ENCODE results near the gene SRRD. TPM values are rescaled to one million over a fixed set of nuclear protein-coding genes. Genes with fewer than 3 reads are reported as not detected.

SRRD gene
- total and polyA plus RNA-seq, 2 donors from 2014 or later, result 20.3 to 22.8 TPM

DNA sequence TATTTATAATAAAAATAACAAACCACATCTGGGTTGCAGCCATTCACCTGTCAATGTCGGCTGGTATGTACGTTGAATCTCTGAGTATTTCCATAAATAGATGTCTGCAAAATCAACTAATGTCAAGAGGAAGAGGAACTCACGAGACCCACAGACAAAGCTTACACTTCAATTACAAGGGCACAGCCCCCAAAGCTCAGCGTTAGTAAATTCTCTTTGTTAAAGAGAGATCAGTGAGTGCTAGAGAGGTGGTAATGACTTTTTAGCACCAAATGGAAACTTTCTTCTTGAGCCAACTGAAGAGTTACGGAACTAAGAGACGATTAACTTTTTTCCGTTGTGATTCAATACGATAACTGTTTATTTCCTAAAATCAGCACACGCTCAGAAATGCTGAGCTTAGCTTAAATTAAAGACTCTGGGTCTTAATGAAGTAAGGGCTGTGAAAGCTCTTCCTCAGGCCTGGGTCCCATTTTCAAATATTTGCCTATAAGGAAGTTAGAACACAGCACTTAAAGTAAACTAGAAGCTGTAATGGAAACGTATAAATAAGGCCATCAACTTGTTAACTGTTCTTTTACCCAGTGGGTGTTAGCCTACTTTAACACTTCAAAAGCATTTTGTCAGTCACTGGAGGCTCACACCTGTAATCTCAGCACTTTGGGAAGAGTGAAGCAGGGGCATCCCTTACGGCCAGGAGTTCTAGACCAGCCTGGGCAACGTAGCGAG, 51.4 kb downstream of the SRRD start:
- FAIRE-seq (no peak), DNase-seq (no peak)
- peaks cover 0 to 9% (median 5%) of the 10 kb centered on the region in 3 donors for H3K36me3 ChIP-seq (ENCODE audit: control insufficient read depth in 2 of 3, insufficient read depth in 3 of 3, low read length in 3 of 3)
- H3K27ac ChIP-seq (ENCODE audit: low read depth in 2 of 2, low read length in 2 of 2), result no peak overlapping the region
- H3K27me3 ChIP-seq (ENCODE audit: control insufficient read depth, insufficient read depth, low read length), result no peaks in the 10 kb centered on the region
- H3K4me1 ChIP-seq (ENCODE audit: control insufficient read depth in 2 of 3, insufficient read depth in 2 of 3, low read depth in 1 of 3, low read length in 3 of 3), result no peaks in the 10 kb centered on the region
- no peaks in the 10 kb centered on the region for H3K9me3 ChIP-seq (ENCODE audit: control insufficient read depth in 2 of 3, insufficient read depth in 1 of 3, low read length in 3 of 3)
- TF ChIP-seq, protein P1, sequence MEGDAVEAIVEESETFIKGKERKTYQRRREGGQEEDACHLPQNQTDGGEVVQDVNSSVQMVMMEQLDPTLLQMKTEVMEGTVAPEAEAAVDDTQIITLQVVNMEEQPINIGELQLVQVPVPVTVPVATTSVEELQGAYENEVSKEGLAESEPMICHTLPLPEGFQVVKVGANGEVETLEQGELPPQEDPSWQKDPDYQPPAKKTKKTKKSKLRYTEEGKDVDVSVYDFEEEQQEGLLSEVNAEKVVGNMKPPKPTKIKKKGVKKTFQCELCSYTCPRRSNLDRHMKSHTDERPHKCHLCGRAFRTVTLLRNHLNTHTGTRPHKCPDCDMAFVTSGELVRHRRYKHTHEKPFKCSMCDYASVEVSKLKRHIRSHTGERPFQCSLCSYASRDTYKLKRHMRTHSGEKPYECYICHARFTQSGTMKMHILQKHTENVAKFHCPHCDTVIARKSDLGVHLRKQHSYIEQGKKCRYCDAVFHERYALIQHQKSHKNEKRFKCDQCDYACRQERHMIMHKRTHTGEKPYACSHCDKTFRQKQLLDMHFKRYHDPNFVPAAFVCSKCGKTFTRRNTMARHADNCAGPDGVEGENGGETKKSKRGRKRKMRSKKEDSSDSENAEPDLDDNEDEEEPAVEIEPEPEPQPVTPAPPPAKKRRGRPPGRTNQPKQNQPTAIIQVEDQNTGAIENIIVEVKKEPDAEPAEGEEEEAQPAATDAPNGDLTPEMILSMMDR (IDR thresholded peaks at IDR 0.05; ENCODE audit: borderline replicate concordance, extremely low read depth, insufficient read depth), result no peak
- intact Hi-C loops (cut with DNase I), result no loop called here
- H3K4me3 ChIP-seq (ENCODE audit: low read length in 3 of 3), result no peak overlapping the region
- no peak overlapping the region for H3K9ac ChIP-seq (ENCODE audit: low read length in 3 of 3)

DNA sequence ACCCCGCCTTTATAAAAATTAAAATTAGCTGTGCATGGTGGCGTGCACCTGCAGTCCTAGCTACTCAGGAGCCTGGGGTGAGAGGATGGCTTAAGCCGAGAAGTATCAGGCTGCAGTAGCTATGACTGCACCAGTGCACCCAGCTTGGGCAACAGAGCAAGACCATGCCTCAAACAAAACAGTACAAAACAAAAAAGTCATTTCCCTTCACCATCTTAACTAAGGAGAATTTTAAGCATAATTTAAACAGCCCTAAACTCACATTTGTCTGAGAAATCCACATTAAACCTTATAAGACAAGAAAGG, 51.9 kb downstream of the SRRD start:
- Histone ChIP-seq H3K4me1 (ENCODE audit: control insufficient read depth in 2 of 3, insufficient read depth in 2 of 3, low read depth in 1 of 3, low read length in 3 of 3) (no peaks in the 10 kb centered on the region), H3K36me3 (ENCODE audit: control insufficient read depth in 2 of 3, insufficient read depth in 3 of 3, low read length in 3 of 3) (peaks cover 0 to 12% (median 6%) of the 10 kb centered on the region in 3 donors), H3K27ac (ENCODE audit: low read depth in 2 of 2, low read length in 2 of 2) (no peak overlapping the region), H3K4me3 (ENCODE audit: low read length in 3 of 3) (no peak overlapping the region), H3K9me3 (ENCODE audit: control insufficient read depth in 2 of 3, insufficient read depth in 1 of 3, low read length in 3 of 3) (no peaks in the 10 kb centered on the region), H3K9ac (ENCODE audit: low read length in 3 of 3) (no peak overlapping the region), H3K27me3 (ENCODE audit: control insufficient read depth, insufficient read depth, low read length) (no peaks in the 10 kb centered on the region)
- TF ChIP-seq, protein P1 (IDR thresholded peaks at IDR 0.05; ENCODE audit: borderline replicate concordance, extremely low read depth, insufficient read depth), result no peak
- DNase-seq (no peak), FAIRE-seq (no peak)
- intact Hi-C loops (cut with DNase I), result no loop called here

GRCh38 chr22:26536056-26536761, 52.5 kb downstream of the SRRD start:
- Histone ChIP-seq H3K9me3 (ENCODE audit: control insufficient read depth in 2 of 3, insufficient read depth in 1 of 3, low read length in 3 of 3) (no peaks in the 10 kb centered on the region), H3K27ac (ENCODE audit: low read depth in 2 of 2, low read length in 2 of 2) (no peak overlapping the region), H3K27me3 (ENCODE audit: control insufficient read depth, insufficient read depth, low read length) (no peaks in the 10 kb centered on the region), H3K4me3 (ENCODE audit: low read length in 3 of 3) (no peak overlapping the region), H3K9ac (ENCODE audit: low read length in 3 of 3) (no peak overlapping the region), H3K36me3 (ENCODE audit: control insufficient read depth in 2 of 3, insufficient read depth in 3 of 3, low read length in 3 of 3) (peaks cover 0 to 12% (median 11%) of the 10 kb centered on the region in 3 donors), H3K4me1 (ENCODE audit: control insufficient read depth in 2 of 3, insufficient read depth in 2 of 3, low read depth in 1 of 3, low read length in 3 of 3) (no peaks in the 10 kb centered on the region)
- DNase-seq, result no peak
- TF ChIP-seq, protein P1 (IDR thresholded peaks at IDR 0.05; ENCODE audit: borderline replicate concordance, extremely low read depth, insufficient read depth), result no peak
- FAIRE-seq, result no peak
- intact Hi-C loops (cut with DNase I), result no loop called here

Measured in kidney (tissue), 14 donors.